Measurements from ENCODE around the gene VWC2. TPM values are rescaled to one million over a fixed set of nuclear protein-coding genes. Genes with fewer than 3 reads are reported as not detected.

Gene VWC2
- total RNA-seq, 2 experiments from 2014 or later = not detected

GRCh38 chr7:49878627-49879026, 105.2 kb downstream of the VWC2 start:
- no peaks in the 10 kb centered on the region for H3K4me1 Mint-ChIP-seq (ENCODE audit: low read depth)
- no peak overlapping the region for H3K27ac ChIP-seq (ENCODE audit: low read depth in 1 of 2, low read length in 2 of 2)
- ChIA-PET POLR2A (no interaction called here), CTCF (no interaction called here)
- H3K27me3 ChIP-seq (ENCODE audit: control insufficient read depth in 1 of 2, insufficient read depth in 2 of 2, low read length in 2 of 2) = peaks cover 0 to 3% of the 10 kb centered on the region in 2 experiments
- H3K4me1 ChIP-seq (ENCODE audit: insufficient read depth, low read length) = no peaks in the 10 kb centered on the region
- no peak for ATAC-seq (ENCODE audit: poor library complexity)
- H3K4me3 Mint-ChIP-seq = no peak overlapping the region
- no peaks in the 10 kb centered on the region for H3K36me3 Mint-ChIP-seq (ENCODE audit: low read depth)
- peaks cover 9% of the 10 kb centered on the region for H3K27me3 Mint-ChIP-seq
- H3K36me3 ChIP-seq (ENCODE audit: insufficient read depth, low read length) = no peaks in the 10 kb centered on the region
- H3K9me3 Mint-ChIP-seq = no peaks in the 10 kb centered on the region
- TF ChIP-seq, protein P1, sequence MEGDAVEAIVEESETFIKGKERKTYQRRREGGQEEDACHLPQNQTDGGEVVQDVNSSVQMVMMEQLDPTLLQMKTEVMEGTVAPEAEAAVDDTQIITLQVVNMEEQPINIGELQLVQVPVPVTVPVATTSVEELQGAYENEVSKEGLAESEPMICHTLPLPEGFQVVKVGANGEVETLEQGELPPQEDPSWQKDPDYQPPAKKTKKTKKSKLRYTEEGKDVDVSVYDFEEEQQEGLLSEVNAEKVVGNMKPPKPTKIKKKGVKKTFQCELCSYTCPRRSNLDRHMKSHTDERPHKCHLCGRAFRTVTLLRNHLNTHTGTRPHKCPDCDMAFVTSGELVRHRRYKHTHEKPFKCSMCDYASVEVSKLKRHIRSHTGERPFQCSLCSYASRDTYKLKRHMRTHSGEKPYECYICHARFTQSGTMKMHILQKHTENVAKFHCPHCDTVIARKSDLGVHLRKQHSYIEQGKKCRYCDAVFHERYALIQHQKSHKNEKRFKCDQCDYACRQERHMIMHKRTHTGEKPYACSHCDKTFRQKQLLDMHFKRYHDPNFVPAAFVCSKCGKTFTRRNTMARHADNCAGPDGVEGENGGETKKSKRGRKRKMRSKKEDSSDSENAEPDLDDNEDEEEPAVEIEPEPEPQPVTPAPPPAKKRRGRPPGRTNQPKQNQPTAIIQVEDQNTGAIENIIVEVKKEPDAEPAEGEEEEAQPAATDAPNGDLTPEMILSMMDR (IDR thresholded peaks at IDR 0.05) = no peak
- no peak overlapping the region for H3K27ac Mint-ChIP-seq
- H3K4me3 ChIP-seq (ENCODE audit: low read length) = no peak overlapping the region
- no peaks in the 10 kb centered on the region for H3K9me3 ChIP-seq (ENCODE audit: control insufficient read depth in 1 of 2, insufficient read depth in 1 of 2, low read length in 2 of 2)
- intact Hi-C loops (cut with DNase I, micrococcal nuclease) = no loop called here
- no peak for DNase-seq

- Histone ChIP-seq H3K4me3 (ENCODE audit: low read length) (no peak overlapping the region), H3K27ac (ENCODE audit: low read depth in 1 of 2, low read length in 2 of 2) (no peak overlapping the region), H3K36me3 (ENCODE audit: insufficient read depth, low read length) (no peaks in the 10 kb centered on the region), H3K9me3 (ENCODE audit: control insufficient read depth in 1 of 2, insufficient read depth in 1 of 2, low read length in 2 of 2) (peaks cover 0 to 8% of the 10 kb centered on the region in 2 experiments), H3K4me1 (ENCODE audit: insufficient read depth, low read length) (no peaks in the 10 kb centered on the region), H3K27me3 (ENCODE audit: control insufficient read depth in 1 of 2, insufficient read depth in 2 of 2, low read length in 2 of 2) (peaks cover 0 to 3% of the 10 kb centered on the region in 2 experiments)
- TF ChIP-seq, protein P1 (IDR thresholded peaks at IDR 0.05) = no peak
- ATAC-seq (ENCODE audit: poor library complexity) = no peak
- H3K27ac Mint-ChIP-seq = no peak overlapping the region
- peaks cover 21% of the 10 kb centered on the region for H3K27me3 Mint-ChIP-seq
- no peaks in the 10 kb centered on the region for H3K4me1 Mint-ChIP-seq (ENCODE audit: low read depth)
- H3K4me3 Mint-ChIP-seq = no peak overlapping the region
- no peaks in the 10 kb centered on the region for H3K36me3 Mint-ChIP-seq (ENCODE audit: low read depth)
- CTCF ChIA-PET = no interaction called here
- intact Hi-C loops (cut with DNase I, micrococcal nuclease) = no loop called here
- no peak for DNase-seq
- H3K9me3 Mint-ChIP-seq = no peaks in the 10 kb centered on the region
- POLR2A ChIA-PET = no interaction called here
Observed at GRCh38 chr7:49883933-49884332, 110.5 kb downstream of the VWC2 start.

DNA sequence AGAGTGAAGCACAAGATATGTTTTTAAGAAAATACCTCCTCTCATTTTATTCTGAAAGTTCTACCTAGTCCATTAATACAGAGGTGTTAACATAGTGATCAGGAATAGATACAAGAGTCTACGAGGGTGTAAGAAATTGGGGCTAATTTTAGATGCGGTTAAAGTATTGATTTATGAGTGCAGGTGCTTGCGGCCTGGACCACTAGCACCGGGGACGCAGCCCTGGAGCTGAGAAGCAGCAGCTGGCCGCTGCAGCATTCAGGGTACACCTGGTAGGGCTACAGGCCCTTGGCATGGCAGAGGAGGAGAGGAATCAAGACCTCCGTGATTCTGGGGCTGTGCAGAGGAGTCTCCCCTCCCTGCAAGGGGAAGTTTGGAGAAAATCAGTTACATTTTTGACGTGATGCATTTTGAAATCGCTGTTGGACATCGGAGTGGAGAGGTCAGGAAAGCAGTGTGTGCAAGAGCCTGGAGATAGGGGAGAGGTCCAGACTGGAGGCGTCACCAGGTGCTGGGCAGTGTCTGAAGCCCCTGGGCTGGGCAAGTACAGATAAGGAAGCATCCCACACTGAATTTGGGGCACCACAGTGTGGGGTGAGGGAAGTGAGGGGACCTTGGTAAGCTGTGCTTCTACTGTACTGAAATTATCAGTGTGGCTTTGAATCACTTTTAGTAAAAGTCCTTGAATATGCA, 112.3 kb downstream of the VWC2 start:
- ChIA-PET CTCF (no interaction called here), POLR2A (no interaction called here)
- TF ChIP-seq, protein P1 (IDR thresholded peaks at IDR 0.05) = no peak
- Mint-ChIP-seq H3K4me1 (ENCODE audit: low read depth) (no peaks in the 10 kb centered on the region), H3K36me3 (ENCODE audit: low read depth) (no peaks in the 10 kb centered on the region), H3K27ac (no peak overlapping the region), H3K9me3 (no peaks in the 10 kb centered on the region), H3K27me3 (peaks cover 21% of the 10 kb centered on the region), H3K4me3 (no peak overlapping the region)
- Histone ChIP-seq H3K9me3 (ENCODE audit: control insufficient read depth in 1 of 2, insufficient read depth in 1 of 2, low read length in 2 of 2) (peaks cover 0 to 8% of the 10 kb centered on the region in 2 experiments), H3K4me1 (ENCODE audit: insufficient read depth, low read length) (no peaks in the 10 kb centered on the region), H3K27me3 (ENCODE audit: control insufficient read depth in 1 of 2, insufficient read depth in 2 of 2, low read length in 2 of 2) (peaks cover 0 to 3% of the 10 kb centered on the region in 2 experiments), H3K4me3 (ENCODE audit: low read length) (no peak overlapping the region), H3K36me3 (ENCODE audit: insufficient read depth, low read length) (no peaks in the 10 kb centered on the region), H3K27ac (ENCODE audit: low read depth in 1 of 2, low read length in 2 of 2) (no peak overlapping the region)
- DNase-seq = no peak
- ATAC-seq (ENCODE audit: poor library complexity) = no peak
- intact Hi-C loops (cut with DNase I, micrococcal nuclease) = no loop called here
